HG03064 (cell line): Measurements from ENCODE around the gene EML5.
A peak's percentile ranks its signal among the peaks of the same experiment; 100 is the strongest.
"Not testable (repeated sequence)": the region's sequence is repeated elsewhere in the genome, so short reads cannot be mapped to it uniquely, and the experiment has no call there.

ENCODE experiments used
- ATAC-seq: cut with Tn5 transposase; IDR thresholded peaks from one replicate; pipeline ENCODE4 v1.9.1; 2021; ENCODE audit warnings: low read depth; ENCODE audit not compliant: unreplicated experiment

The EML5 gene

GRCh38 chr14:88792473-88793258 lies at the start of gene EML5:
Gene EML5, minus strand, starts transcription at chr14:88792953. Its CDS starts 450 bp downstream, at chr14:88792503.
- ATAC-seq = peak; percentile 91

- no peak for ATAC-seq
Observed at GRCh38 chr14:88842414-88842813, 49.7 kb upstream of the EML5 start.

GRCh38 chr14:88841741-88842140 lies 49.0 kb upstream of the EML5 start:
- ATAC-seq = no peak

GRCh38 chr14:88840926-88841325 lies 48.2 kb upstream of the EML5 start:
- no peak for ATAC-seq

GRCh38 chr14:88838015-88838414 lies 45.3 kb upstream of the EML5 start:
- no peak for ATAC-seq

GRCh38 chr14:88837495-88837894 lies 44.7 kb upstream of the EML5 start:
- ATAC-seq = no peak

- no peak for ATAC-seq
Observed at GRCh38 chr14:88835661-88836060, 42.9 kb upstream of the EML5 start.

GRCh38 chr14:88834883-88835431 lies 42.2 kb upstream of the EML5 start:
- ATAC-seq = no peak

- no peak for ATAC-seq
Observed at GRCh38 chr14:88831284-88831683, 38.5 kb upstream of the EML5 start.

- no peak for ATAC-seq
Observed at GRCh38 chr14:88829685-88830302, 37.0 kb upstream of the EML5 start.

- ATAC-seq = no peak
Observed at GRCh38 chr14:88829188-88829587, 36.4 kb upstream of the EML5 start.

GRCh38 chr14:88825503-88825902 lies 32.8 kb upstream of the EML5 start:
- no peak for ATAC-seq

GRCh38 chr14:88825078-88825458 lies 32.3 kb upstream of the EML5 start:
- ATAC-seq = no peak

GRCh38 chr14:88824314-88825077 lies 31.7 kb upstream of the EML5 start, which contains the start of gene TTC8:
Gene TTC8, plus strand, starts transcription at chr14:88824651. Its CDS starts 57 bp downstream, at chr14:88824708.
- ATAC-seq = peak; percentile 99

GRCh38 chr14:88823968-88824313 lies 31.2 kb upstream of the EML5 start:
- ATAC-seq = peak; percentile 11

GRCh38 chr14:88821888-88822287 lies 29.1 kb upstream of the EML5 start:
- no peak for ATAC-seq

GRCh38 chr14:88821378-88821777 lies 28.6 kb upstream of the EML5 start:
- no peak for ATAC-seq

- not testable (repeated sequence) for ATAC-seq
Observed at GRCh38 chr14:88819674-88820073, 26.9 kb upstream of the EML5 start.

- no peak for ATAC-seq
Observed at GRCh38 chr14:88818018-88818417, 25.3 kb upstream of the EML5 start.

- ATAC-seq = no peak
Observed at GRCh38 chr14:88815980-88816379, 23.2 kb upstream of the EML5 start.

GRCh38 chr14:88808359-88808758 lies 15.6 kb upstream of the EML5 start:
- no peak for ATAC-seq
